ENCODE measurements around the gene CEP70. TPM values are rescaled to one million over a fixed set of nuclear protein-coding genes. Genes with fewer than 3 reads are reported as not detected.
A peak's percentile ranks its signal among the peaks of the same experiment; 100 is the strongest.

Gene CEP70
- polyA plus RNA-seq, 2 of the 4 experiments (the other 2 are of a cell fraction): 16.5 to 17.1 TPM

DNA sequence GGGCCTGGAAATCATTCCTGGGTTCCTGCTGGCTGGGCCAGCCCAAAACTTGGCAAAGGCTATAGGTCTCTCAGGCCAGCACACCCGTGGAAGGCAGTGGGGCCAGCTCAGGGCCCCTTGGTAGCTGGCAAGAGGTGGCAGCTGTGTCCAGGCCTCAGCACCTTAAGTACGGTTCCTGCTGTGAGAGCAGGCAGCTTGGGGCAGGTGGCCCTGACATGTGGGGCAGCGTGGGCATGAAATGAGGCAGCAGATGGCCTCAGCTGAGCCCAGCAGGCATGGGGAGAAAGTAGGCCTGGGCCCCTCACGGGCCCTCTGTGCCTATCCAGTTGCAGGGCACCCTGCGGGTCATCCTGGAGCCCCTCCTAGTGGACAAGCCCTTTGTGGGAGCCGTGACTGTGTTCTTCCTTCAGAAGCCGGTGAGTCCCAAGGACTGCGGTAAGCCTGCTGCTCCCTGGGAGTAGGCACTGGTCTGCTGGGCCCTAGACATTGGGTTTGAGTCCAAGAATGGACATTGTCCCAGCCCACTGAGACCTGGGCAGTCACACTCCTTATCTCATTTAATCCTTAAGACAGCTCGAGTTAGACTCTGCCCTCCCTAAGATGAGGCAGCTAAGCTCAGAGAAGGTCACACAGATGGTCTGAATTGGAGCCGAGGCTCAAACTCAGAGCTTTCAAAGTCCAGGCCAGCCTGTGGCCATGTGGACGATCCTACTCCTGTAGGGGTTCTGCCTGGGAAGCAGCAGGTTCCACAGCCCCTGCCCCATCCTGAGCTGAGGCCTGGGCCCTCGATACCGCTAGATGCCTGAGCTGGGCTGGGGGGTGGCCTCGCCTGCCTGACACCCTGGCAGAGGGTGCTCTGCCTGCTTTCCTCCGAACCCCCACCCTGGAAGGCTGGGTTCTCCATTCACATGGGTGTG is 134.2 kb downstream of the CEP70 start:
- DNase-seq (ENCODE audit: low read depth in 1 of 2, low spot score in 1 of 2) (no peak), ATAC-seq (peak in 1 of 2 experiments; percentile 52; a peak in 3 of 6 replicates), FAIRE-seq (no peak)
- Histone ChIP-seq H3K9me3 (no peaks in the 10 kb centered on the region), H3K4me1 (no peaks in the 10 kb centered on the region), H3K4me2 (no peak overlapping the region), H3K4me3 (no peak overlapping the region), H3K27ac (no peak overlapping the region)
- 59% methylated on average over 4 of the region's 15 CpGs for WGBS (ENCODE audit: missing lambda C conversion rate)
- CTCF ChIA-PET: interaction anchor here (0.6 to 2.7 kb wide), 6 partner anchors 9 to 730 kb away, joined by 3 to 9 read pairs (median 3); partner anchors contain the start of gene ESYT3
- POLR2A ChIA-PET: no interaction called here
- TF ChIP-seq HEYL (CRISPR knock-in tag; IDR thresholded peaks at IDR 0.05): no peak
- TF ChIP-seq CHD4 (IDR thresholded peaks at IDR 0.05; ENCODE audit: borderline replicate concordance): no peak
- no peak for TF ChIP-seq RFX5 (IDR thresholded peaks at IDR 0.05)
- no peak for TF ChIP-seq ZC3H11A (IDR thresholded peaks at IDR 0.05)
- no peak for TF ChIP-seq RNF2 (IDR thresholded peaks at IDR 0.05; ENCODE audit: borderline replicate concordance, low read depth)
- TF ChIP-seq RAD21 (conservative IDR thresholded peaks at IDR 0.05 in 1 of 2, IDR thresholded peaks at IDR 0.05 in 1 of 2): no peak
- TF ChIP-seq, protein P1, sequence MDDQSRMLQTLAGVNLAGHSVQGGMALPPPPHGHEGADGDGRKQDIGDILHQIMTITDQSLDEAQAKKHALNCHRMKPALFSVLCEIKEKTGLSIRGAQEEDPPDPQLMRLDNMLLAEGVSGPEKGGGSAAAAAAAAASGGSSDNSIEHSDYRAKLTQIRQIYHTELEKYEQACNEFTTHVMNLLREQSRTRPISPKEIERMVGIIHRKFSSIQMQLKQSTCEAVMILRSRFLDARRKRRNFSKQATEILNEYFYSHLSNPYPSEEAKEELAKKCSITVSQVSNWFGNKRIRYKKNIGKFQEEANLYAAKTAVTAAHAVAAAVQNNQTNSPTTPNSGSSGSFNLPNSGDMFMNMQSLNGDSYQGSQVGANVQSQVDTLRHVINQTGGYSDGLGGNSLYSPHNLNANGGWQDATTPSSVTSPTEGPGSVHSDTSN (IDR thresholded peaks at IDR 0.05): no peak
- TF ChIP-seq KDM1A (IDR thresholded peaks at IDR 0.05; ENCODE audit: low read depth): no peak
- TF ChIP-seq MAX (IDR thresholded peaks at IDR 0.05): no peak
- TF ChIP-seq ZNF302 (CRISPR knock-in tag; IDR thresholded peaks at IDR 0.05): no peak
- no peak for TF ChIP-seq RCOR1 (IDR thresholded peaks at IDR 0.05; ENCODE audit: low read depth, low read length)
- TF ChIP-seq RARB (CRISPR knock-in tag; IDR thresholded peaks at IDR 0.05): no peak
- no peak for TF ChIP-seq JUN (IDR thresholded peaks at IDR 0.05)
- TF ChIP-seq, protein P2, sequence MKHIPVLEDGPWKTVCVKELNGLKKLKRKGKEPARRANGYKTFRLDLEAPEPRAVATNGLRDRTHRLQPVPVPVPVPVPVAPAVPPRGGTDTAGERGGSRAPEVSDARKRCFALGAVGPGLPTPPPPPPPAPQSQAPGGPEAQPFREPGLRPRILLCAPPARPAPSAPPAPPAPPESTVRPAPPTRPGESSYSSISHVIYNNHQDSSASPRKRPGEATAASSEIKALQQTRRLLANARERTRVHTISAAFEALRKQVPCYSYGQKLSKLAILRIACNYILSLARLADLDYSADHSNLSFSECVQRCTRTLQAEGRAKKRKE (CRISPR knock-in tag; IDR thresholded peaks at IDR 0.05; ENCODE audit: low read depth): no peak
- TF ChIP-seq MAFK (IDR thresholded peaks at IDR 0.05; ENCODE audit: partially characterized antibody): no peak
- no peak for TF ChIP-seq CHD2 (IDR thresholded peaks at IDR 0.05; ENCODE audit: low read length, partially characterized antibody)
- TF ChIP-seq BCL3 (IDR thresholded peaks at IDR 0.05): no peak
- no peak for TF ChIP-seq FOXS1 (CRISPR knock-in tag; IDR thresholded peaks at IDR 0.05)
- TF ChIP-seq, protein P3, sequence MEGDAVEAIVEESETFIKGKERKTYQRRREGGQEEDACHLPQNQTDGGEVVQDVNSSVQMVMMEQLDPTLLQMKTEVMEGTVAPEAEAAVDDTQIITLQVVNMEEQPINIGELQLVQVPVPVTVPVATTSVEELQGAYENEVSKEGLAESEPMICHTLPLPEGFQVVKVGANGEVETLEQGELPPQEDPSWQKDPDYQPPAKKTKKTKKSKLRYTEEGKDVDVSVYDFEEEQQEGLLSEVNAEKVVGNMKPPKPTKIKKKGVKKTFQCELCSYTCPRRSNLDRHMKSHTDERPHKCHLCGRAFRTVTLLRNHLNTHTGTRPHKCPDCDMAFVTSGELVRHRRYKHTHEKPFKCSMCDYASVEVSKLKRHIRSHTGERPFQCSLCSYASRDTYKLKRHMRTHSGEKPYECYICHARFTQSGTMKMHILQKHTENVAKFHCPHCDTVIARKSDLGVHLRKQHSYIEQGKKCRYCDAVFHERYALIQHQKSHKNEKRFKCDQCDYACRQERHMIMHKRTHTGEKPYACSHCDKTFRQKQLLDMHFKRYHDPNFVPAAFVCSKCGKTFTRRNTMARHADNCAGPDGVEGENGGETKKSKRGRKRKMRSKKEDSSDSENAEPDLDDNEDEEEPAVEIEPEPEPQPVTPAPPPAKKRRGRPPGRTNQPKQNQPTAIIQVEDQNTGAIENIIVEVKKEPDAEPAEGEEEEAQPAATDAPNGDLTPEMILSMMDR (IDR thresholded peaks at IDR 0.05): no peak
- TF ChIP-seq CBX8 (IDR thresholded peaks at IDR 0.05): no peak
